ENCODE results near the gene GMEB2.
"Not testable (repeated sequence)": the region's sequence is repeated elsewhere in the genome, so short reads cannot be mapped to it uniquely, and the experiment has no call there.

The GMEB2 gene

DNA sequence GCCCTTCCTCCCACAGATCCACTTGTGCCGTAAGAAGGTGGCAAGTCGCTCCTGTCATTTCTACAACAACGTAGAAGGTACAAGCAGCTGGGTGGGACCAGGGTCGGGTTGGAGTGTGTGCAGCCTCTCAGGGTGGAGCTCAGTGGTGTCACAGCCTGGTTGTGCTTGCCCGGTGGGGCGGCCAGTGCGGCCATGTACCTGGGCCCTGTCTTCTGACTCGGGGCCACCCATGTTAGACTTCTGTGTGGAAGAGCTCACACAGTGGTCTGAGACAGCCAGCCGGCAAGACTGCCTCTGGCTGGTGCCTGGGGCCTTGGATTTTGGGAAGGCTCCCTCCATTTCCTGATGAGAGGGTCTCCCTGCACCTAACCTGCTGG lies 35.9 kb upstream of the GMEB2 start:
- TF ChIP-seq, protein P1, sequence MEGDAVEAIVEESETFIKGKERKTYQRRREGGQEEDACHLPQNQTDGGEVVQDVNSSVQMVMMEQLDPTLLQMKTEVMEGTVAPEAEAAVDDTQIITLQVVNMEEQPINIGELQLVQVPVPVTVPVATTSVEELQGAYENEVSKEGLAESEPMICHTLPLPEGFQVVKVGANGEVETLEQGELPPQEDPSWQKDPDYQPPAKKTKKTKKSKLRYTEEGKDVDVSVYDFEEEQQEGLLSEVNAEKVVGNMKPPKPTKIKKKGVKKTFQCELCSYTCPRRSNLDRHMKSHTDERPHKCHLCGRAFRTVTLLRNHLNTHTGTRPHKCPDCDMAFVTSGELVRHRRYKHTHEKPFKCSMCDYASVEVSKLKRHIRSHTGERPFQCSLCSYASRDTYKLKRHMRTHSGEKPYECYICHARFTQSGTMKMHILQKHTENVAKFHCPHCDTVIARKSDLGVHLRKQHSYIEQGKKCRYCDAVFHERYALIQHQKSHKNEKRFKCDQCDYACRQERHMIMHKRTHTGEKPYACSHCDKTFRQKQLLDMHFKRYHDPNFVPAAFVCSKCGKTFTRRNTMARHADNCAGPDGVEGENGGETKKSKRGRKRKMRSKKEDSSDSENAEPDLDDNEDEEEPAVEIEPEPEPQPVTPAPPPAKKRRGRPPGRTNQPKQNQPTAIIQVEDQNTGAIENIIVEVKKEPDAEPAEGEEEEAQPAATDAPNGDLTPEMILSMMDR (IDR thresholded peaks at IDR 0.05; ENCODE audit: low read depth, low read length, missing control alignments), result no peak
- in situ Hi-C loops (cut with HindIII; ENCODE audit: low pct_ligation_motif_present, low sequenced_read_pairs), result no loop called here
- Histone ChIP-seq H3K27ac (no peak overlapping the region), H3K36me3 (replicated peaks) (peaks cover 22% of the 10 kb centered on the region), H3K4me3 (ENCODE audit: low read depth, low read length) (no peak overlapping the region), H3K27me3 (replicated peaks) (no peaks in the 10 kb centered on the region)
- no peak for DNase-seq

- TF ChIP-seq, protein P1 (IDR thresholded peaks at IDR 0.05; ENCODE audit: low read depth, low read length, missing control alignments), result no peak
- peaks cover 17% of the 10 kb centered on the region for H3K36me3 ChIP-seq (replicated peaks)
- DNase-seq, result no peak
- no peak overlapping the region for H3K4me3 ChIP-seq (ENCODE audit: low read depth, low read length)
- H3K27ac ChIP-seq, result no peak overlapping the region
- H3K27me3 ChIP-seq (replicated peaks), result no peaks in the 10 kb centered on the region
- in situ Hi-C loops (cut with HindIII; ENCODE audit: low pct_ligation_motif_present, low sequenced_read_pairs), result no loop called here
These were observed 35.3 kb upstream of the GMEB2 start for GRCh38 chr20:63661959-63662812.

DNA sequence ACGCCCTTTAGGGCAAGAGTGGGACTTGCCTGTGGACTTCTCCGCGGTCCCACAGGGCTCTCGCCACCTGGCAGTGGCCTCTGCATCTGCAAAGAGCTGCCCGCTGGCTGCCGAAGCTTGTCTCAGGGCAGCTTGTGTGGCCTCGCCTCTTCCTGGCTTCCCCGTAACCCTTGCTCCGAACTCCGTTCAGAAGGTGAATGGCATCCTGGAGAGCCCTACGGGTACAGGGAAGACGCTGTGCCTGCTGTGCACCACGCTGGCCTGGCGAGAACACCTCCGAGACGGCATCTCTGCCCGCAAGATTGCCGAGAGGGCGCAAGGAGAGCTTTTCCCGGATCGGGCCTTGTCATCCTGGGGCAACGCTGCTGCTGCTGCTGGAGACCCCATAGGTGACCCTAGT lies 34.2 kb upstream of the GMEB2 start:
- in situ Hi-C loops (cut with HindIII; ENCODE audit: low pct_ligation_motif_present, low sequenced_read_pairs), result no loop called here
- Histone ChIP-seq H3K4me3 (ENCODE audit: low read depth, low read length) (no peak overlapping the region), H3K27me3 (replicated peaks) (no peaks in the 10 kb centered on the region), H3K27ac (no peak overlapping the region), H3K36me3 (replicated peaks) (peaks cover 15% of the 10 kb centered on the region)
- DNase-seq, result no peak
- TF ChIP-seq, protein P1 (IDR thresholded peaks at IDR 0.05; ENCODE audit: low read depth, low read length, missing control alignments), result no peak

- Histone ChIP-seq H3K27ac (no peak overlapping the region), H3K4me3 (ENCODE audit: low read depth, low read length) (no peak overlapping the region), H3K36me3 (replicated peaks) (peaks cover 15% of the 10 kb centered on the region), H3K27me3 (replicated peaks) (no peaks in the 10 kb centered on the region)
- in situ Hi-C loops (cut with HindIII; ENCODE audit: low pct_ligation_motif_present, low sequenced_read_pairs), result no loop called here
- no peak for DNase-seq
- TF ChIP-seq, protein P1 (IDR thresholded peaks at IDR 0.05; ENCODE audit: low read depth, low read length, missing control alignments), result no peak
These were observed 33.7 kb upstream of the GMEB2 start for GRCh38 chr20:63660622-63661021.

- in situ Hi-C loops (cut with HindIII; ENCODE audit: low pct_ligation_motif_present, low sequenced_read_pairs); DNase-seq; H3K27ac ChIP-seq; H3K27me3 ChIP-seq (replicated peaks); H3K4me3 ChIP-seq (ENCODE audit: low read depth, low read length): not testable (repeated sequence)
- H3K36me3 ChIP-seq (replicated peaks), result peaks cover 13% of the 10 kb centered on the region
These were observed 33.3 kb upstream of the GMEB2 start for GRCh38 chr20:63660174-63660573.

DNA sequence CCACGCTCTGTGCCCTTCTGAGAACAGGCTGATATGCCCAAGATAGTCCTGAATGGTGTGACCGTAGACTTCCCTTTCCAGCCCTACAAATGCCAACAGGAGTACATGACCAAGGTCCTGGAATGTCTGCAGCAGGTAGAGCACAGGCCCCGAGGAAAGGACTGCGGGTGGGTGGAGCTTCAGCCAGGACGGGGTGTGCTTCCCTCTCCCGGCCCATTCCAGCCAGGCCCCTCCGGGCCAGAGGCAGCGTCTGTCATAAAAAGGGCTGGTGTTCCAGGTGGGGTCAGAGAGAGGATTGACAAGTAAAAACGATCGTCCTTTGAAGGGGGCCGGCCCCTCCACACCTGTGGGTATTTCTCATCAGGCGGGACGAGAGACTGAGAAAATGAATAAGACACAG lies 32.5 kb upstream of the GMEB2 start:
- H3K4me3 ChIP-seq (ENCODE audit: low read depth, low read length), result peak overlapping the region; percentile 90
- TF ChIP-seq, protein P1 (IDR thresholded peaks at IDR 0.05; ENCODE audit: low read depth, low read length, missing control alignments), result no peak
- in situ Hi-C loops (cut with HindIII; ENCODE audit: low pct_ligation_motif_present, low sequenced_read_pairs), result no loop called here
- H3K27ac ChIP-seq, result no peak overlapping the region
- no peak for DNase-seq
- H3K27me3 ChIP-seq (replicated peaks), result no peaks in the 10 kb centered on the region
- H3K36me3 ChIP-seq (replicated peaks), result peaks cover 12% of the 10 kb centered on the region
